ENCODE results near the gene WDR4. TPM values are rescaled to one million over a fixed set of nuclear protein-coding genes. Genes with fewer than 3 reads are reported as not detected.
"Not testable (repeated sequence)": the region's sequence is repeated elsewhere in the genome, so short reads cannot be mapped to it uniquely, and the experiment has no call there.

WDR4 gene, protein sequence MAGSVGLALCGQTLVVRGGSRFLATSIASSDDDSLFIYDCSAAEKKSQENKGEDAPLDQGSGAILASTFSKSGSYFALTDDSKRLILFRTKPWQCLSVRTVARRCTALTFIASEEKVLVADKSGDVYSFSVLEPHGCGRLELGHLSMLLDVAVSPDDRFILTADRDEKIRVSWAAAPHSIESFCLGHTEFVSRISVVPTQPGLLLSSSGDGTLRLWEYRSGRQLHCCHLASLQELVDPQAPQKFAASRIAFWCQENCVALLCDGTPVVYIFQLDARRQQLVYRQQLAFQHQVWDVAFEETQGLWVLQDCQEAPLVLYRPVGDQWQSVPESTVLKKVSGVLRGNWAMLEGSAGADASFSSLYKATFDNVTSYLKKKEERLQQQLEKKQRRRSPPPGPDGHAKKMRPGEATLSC
- total RNA-seq (10 to 100 TPM; 53.7 to 54.9 TPM), polyA plus RNA-seq (8.0 TPM)

DNA sequence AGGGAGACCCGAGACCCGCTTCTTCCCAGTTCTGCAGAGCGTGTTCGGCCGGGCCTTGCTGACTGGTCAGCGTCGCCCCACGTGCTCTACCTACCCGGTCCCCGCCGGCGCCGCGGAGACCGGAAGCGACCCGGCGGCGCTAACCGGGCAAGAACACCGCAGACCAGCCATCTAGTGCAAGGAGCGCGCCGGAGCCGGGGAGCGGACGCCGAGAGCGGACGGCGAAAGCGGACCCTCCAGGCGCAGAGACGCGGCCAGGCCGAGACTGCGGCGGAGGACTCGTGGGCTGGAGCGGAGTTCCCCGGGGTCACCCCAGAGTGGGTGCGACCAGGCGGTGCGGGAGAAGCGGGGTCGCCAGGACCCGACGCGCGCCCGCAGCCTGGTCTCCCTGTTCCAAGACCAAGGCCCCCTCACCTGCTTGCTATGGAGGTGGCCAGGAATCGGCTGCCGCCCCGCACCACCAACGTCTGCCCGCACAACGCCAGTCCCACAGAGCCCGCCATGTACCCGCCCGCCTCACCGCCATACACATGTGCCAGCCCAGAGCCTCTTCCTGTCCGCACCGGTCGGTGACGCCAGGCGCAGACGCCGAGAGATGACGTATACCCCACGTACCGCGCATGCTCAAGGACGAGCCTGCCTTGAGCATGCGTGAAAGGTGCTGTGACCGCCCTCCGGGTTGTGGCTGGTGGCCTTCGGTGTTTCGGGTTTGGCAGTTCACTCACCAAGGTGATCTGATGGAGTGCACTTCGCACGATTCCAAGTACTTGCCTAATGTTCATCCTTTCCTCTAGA is at the start of gene WDR4:
TSS of gene WDR4 (minus strand) at position 547 of the 795 bp plus-strand sequence. CDS start at position 503, 44 bp downstream.
- peaks cover 26 to 38% (median 30%) of the 10 kb centered on the region in 3 donors for H3K4me1 Mint-ChIP-seq
- peak; percentile 94 to 99 (median 98) for DNase-seq
- Histone ChIP-seq H3K36me3 (ENCODE audit: insufficient read depth, low read length) (no peaks in the 10 kb centered on the region), H3K9me3 (ENCODE audit: low read length) (no peaks in the 10 kb centered on the region), H3K4me1 (ENCODE audit: insufficient read depth, low read length) (peaks cover 23% of the 10 kb centered on the region), H3K27me3 (ENCODE audit: insufficient read depth, low read length, poor library complexity, severe bottlenecking) (no peaks in the 10 kb centered on the region), H3K27ac (ENCODE audit: low read depth, low read length) (peak within 1 kb of the TSS; percentile 93), H3K4me3 (ENCODE audit: low read length) (peak within 1 kb of the TSS; percentile 93)
- peak within 1 kb of the TSS; percentile 94 to 99 (median 98) for H3K4me3 Mint-ChIP-seq
- ChIA-PET CTCF (no interaction called here), POLR2A (interaction anchor here (1.4 to 2.2 kb wide), 3 partner anchors 12 to 14 kb away, joined by 5 to 10 read pairs (median 5); partner anchors contain the start of gene NDUFV3)
- no peaks in the 10 kb centered on the region for H3K9me3 Mint-ChIP-seq
- H3K27me3 Mint-ChIP-seq, result peaks cover 0 to 7% of the 10 kb centered on the region in 2 donors
- peaks cover 0 to 32% (median 10%) of the 10 kb centered on the region in 3 donors for H3K36me3 Mint-ChIP-seq
- peak within 1 kb of the TSS; percentile 97 to 100 (median 100) for H3K27ac Mint-ChIP-seq

DNA sequence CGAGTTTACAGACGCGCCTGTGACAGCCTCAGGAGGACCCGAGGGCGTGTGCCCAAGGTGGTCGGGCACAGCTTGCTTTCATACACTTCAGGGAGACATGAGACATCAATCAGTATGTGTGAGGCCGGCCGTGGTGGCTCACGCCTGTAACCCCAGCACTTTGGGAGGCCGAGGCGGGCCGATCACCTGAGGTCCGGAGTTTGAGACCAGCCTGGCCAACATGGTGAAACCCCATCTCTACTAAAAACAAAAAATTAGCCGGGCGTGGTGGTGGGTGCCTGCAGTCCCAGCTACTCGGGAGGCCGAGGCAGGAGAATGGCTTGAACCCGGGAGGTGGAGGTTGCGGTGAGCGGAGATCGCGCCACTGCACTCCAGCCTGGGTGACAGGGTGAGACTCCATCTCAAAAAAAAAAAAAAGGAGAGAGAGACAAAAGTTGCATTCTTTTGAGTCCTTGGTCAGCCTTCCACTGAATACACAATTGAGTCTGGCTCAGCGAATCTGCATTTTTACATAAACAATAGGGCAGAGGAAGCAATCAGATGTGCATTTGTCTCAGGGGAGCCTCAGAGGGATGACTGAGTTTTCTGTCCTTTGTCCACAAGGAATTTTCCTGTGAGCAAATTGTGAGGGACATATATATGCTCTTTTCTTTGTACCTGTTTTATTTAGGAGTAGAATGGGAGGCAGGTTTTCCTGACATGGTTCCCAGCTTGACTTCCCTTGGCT is 48.3 kb upstream of the WDR4 start:
- H3K36me3 Mint-ChIP-seq; DNase-seq; H3K9me3 ChIP-seq (ENCODE audit: low read length); H3K27me3 Mint-ChIP-seq; H3K27me3 ChIP-seq (ENCODE audit: insufficient read depth, low read length, poor library complexity, severe bottlenecking); H3K4me3 ChIP-seq (ENCODE audit: low read length); H3K36me3 ChIP-seq (ENCODE audit: insufficient read depth, low read length); H3K9me3 Mint-ChIP-seq; H3K4me3 Mint-ChIP-seq; H3K27ac ChIP-seq (ENCODE audit: low read depth, low read length); POLR2A ChIA-PET; CTCF ChIA-PET: not testable (repeated sequence)
- H3K4me1 ChIP-seq (ENCODE audit: insufficient read depth, low read length), result peaks cover 15% of the 10 kb centered on the region
- peaks cover 11 to 15% (median 13%) of the 10 kb centered on the region in 3 donors for H3K4me1 Mint-ChIP-seq
- H3K27ac Mint-ChIP-seq, result peak overlapping the region in 1 of 8 donors; percentile 29

DNA sequence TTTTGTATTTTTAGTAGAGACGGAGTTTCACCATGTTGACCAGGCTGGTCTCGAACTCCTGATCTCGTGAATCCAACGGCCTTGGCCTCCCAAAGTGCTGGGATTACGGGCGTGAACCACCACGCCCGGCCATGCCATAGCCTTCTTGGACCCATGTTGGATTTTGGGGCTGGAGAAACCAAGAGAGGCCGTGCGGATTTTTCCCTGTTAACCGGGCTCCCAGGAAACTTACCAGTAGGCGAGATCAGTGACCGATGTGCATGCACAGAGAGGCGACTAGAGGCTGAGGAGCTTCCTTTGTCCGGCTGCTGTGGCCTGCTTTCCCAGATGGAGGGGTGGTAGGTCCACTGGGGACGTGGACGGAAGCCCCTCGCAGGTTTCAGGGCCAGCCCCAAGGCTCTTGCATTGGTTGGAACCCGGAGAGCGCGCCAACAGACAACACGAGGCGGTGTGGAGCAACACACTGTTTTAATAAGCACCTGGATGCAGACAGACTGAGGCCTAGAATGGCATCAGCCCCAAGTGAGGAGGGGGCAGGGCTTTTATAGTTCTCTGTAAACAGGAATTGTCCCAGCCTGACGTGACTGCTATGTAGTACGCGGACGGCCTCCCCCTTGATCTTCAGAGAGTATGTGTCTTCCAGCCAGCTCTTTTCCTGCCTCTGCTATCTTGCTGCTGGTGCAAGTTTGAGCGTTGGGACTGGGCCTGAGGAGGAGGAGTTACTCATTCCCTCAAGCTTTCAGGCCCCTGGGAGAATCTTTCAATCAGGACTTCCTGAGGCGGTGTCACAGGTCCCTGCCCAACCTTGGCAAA is 46.0 kb upstream of the WDR4 start, which contains the start of gene ERVH48-1:
TSS of gene ERVH48-1 (minus strand) at position 517 of the 813 bp plus-strand sequence. CDS start 6,624 bp downstream, outside the sequence.
- no peaks in the 10 kb centered on the region for H3K36me3 ChIP-seq (ENCODE audit: insufficient read depth, low read length)
- H3K4me1 Mint-ChIP-seq, result peaks cover 11 to 15% (median 13%) of the 10 kb centered on the region in 3 donors
- H3K4me1 ChIP-seq (ENCODE audit: insufficient read depth, low read length), result peaks cover 15% of the 10 kb centered on the region
- no peaks in the 10 kb centered on the region for H3K9me3 ChIP-seq (ENCODE audit: low read length)
- no peak within 1 kb of the TSS for H3K4me3 ChIP-seq (ENCODE audit: low read length)
- H3K27ac ChIP-seq (ENCODE audit: low read depth, low read length), result no peak within 1 kb of the TSS
- H3K4me3 Mint-ChIP-seq, result no peak within 1 kb of the TSS
- peak in 1 of 5 donors; percentile 28 for DNase-seq
- H3K27me3 Mint-ChIP-seq, result no peaks in the 10 kb centered on the region
- ChIA-PET CTCF (no interaction called here), POLR2A (interaction anchor here (0.6 kb wide), 1 partner anchor 49 kb away, joined by 3 read pairs; no protein-coding TSS in a partner anchor)
- no peaks in the 10 kb centered on the region for H3K27me3 ChIP-seq (ENCODE audit: insufficient read depth, low read length, poor library complexity, severe bottlenecking)
- H3K9me3 Mint-ChIP-seq, result no peaks in the 10 kb centered on the region
- H3K36me3 Mint-ChIP-seq, result no peaks in the 10 kb centered on the region
- H3K27ac Mint-ChIP-seq, result peak within 1 kb of the TSS in 3 of 8 donors; percentile 40 to 95 (median 61)

DNA sequence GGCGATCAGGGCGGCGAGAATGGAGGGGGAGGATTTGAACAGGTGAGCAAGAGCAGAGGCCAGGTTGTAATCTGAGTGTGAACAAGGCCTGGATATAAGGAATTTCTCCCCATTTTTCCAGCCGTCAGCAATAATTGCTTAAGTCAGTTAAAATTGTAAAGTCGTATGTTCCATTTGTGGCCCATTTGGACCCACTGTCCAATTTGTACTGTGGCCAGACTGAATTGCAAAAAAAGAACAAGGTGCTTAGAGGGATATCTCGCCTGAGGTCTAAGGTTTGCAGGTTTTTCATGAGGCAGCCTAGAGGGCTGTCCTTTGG is 45.1 kb upstream of the WDR4 start:
- POLR2A ChIA-PET, result interaction anchor here (0.6 kb wide), 1 partner anchor 50 kb away, joined by 3 read pairs; no protein-coding TSS in a partner anchor
- Histone ChIP-seq H3K4me3 (ENCODE audit: low read length) (no peak overlapping the region), H3K27ac (ENCODE audit: low read depth, low read length) (no peak overlapping the region), H3K9me3 (ENCODE audit: low read length) (no peaks in the 10 kb centered on the region), H3K4me1 (ENCODE audit: insufficient read depth, low read length) (peaks cover 15% of the 10 kb centered on the region), H3K27me3 (ENCODE audit: insufficient read depth, low read length, poor library complexity, severe bottlenecking) (no peaks in the 10 kb centered on the region), H3K36me3 (ENCODE audit: insufficient read depth, low read length) (no peaks in the 10 kb centered on the region)
- Mint-ChIP-seq H3K4me3 (no peak overlapping the region), H3K36me3 (no peaks in the 10 kb centered on the region), H3K4me1 (peaks cover 11 to 15% (median 13%) of the 10 kb centered on the region in 3 donors), H3K27ac (peak overlapping the region in 3 of 8 donors; percentile 61 to 95 (median 85)), H3K27me3 (no peaks in the 10 kb centered on the region), H3K9me3 (no peaks in the 10 kb centered on the region)
- DNase-seq, result no peak
- CTCF ChIA-PET, result no interaction called here

DNA sequence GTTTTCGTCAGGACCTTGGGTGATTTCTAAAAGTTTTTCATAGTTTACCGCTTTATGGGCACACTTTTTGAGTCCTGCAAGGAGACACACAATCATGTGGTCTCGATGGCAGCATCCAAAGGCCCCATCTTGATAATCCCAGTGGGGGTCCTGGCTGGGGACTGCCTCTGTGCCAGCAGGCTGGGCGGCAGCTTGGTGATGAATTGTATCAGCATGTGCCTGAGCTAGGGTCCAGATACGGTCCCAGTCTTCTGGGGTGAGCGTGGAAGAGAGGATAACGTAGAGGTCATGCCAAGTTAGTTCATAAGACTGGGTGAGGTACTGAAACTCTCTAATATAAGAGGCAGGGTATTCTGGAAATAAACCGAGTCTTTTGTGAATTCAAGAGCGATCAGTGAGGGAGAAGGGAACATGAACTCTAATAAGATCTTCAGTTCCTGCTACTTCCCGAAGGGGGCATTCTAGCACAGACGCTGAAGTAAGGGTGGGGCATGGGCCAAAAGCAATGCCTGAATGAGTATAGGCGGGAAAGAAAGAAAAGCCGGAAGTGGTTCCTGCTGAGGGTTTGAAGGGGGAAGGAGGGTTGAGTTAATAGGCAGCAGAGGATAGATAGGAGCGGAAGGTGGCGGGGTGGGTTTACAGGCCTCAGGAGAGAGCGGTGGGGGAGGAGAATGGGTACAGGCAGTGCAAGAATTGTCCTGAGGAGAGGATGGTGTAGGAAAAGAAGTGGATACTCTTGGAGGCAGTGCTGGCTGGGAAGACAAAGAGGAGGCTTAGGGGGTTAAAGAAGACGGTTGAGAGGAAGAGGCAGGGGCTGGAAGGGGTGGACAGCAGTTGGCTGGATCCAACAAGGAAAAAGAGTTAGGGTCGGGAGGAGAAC is 44.5 kb upstream of the WDR4 start:
- H3K27me3 ChIP-seq (ENCODE audit: insufficient read depth, low read length, poor library complexity, severe bottlenecking), result no peaks in the 10 kb centered on the region
- Mint-ChIP-seq H3K27me3 (no peaks in the 10 kb centered on the region), H3K9me3 (no peaks in the 10 kb centered on the region), H3K27ac (peak overlapping the region in 5 of 8 donors; percentile 25 to 95 (median 77)), H3K36me3 (no peaks in the 10 kb centered on the region), H3K4me3 (peak overlapping the region in 2 of 7 donors; percentile 28 to 61), H3K4me1 (peaks cover 11 to 15% (median 13%) of the 10 kb centered on the region in 3 donors)
- no peaks in the 10 kb centered on the region for H3K9me3 ChIP-seq (ENCODE audit: low read length)
- ChIA-PET POLR2A (no interaction called here), CTCF (no interaction called here)
- no peak overlapping the region for H3K4me3 ChIP-seq (ENCODE audit: low read length)
- no peaks in the 10 kb centered on the region for H3K36me3 ChIP-seq (ENCODE audit: insufficient read depth, low read length)
- peak; percentile 12 to 76 (median 59) for DNase-seq
- H3K4me1 ChIP-seq (ENCODE audit: insufficient read depth, low read length), result peaks cover 15% of the 10 kb centered on the region
- H3K27ac ChIP-seq (ENCODE audit: low read depth, low read length), result no peak overlapping the region

DNA sequence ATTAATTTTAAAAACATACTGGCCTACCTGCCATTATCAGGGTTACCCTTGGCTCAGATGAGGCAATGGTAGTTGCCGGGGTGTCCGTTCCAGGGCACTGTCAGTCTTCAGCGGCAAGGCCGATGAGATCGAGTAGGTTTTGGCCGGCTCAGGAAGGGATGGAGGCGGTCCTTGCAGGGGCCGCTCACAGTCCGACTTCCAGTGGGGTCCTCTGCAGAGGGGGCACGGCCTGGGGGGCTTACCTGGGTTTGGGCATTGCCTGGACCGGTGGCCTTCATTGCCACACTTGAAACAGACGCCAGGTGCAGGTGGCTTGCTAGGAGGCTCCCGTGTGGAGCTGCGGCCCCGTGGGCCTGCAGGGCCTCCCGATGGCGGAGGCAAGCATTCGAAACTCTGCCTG is 43.6 kb upstream of the WDR4 start:
- Histone ChIP-seq H3K36me3 (ENCODE audit: insufficient read depth, low read length) (no peaks in the 10 kb centered on the region), H3K27ac (ENCODE audit: low read depth, low read length) (no peak overlapping the region), H3K27me3 (ENCODE audit: insufficient read depth, low read length, poor library complexity, severe bottlenecking) (no peaks in the 10 kb centered on the region), H3K4me1 (ENCODE audit: insufficient read depth, low read length) (peaks cover 15% of the 10 kb centered on the region), H3K9me3 (ENCODE audit: low read length) (no peaks in the 10 kb centered on the region), H3K4me3 (ENCODE audit: low read length) (no peak overlapping the region)
- CTCF ChIA-PET, result no interaction called here
- Mint-ChIP-seq H3K4me3 (no peak overlapping the region), H3K9me3 (no peaks in the 10 kb centered on the region), H3K4me1 (peaks cover 11 to 15% (median 13%) of the 10 kb centered on the region in 3 donors), H3K27me3 (no peaks in the 10 kb centered on the region), H3K36me3 (no peaks in the 10 kb centered on the region), H3K27ac (no peak overlapping the region)
- DNase-seq, result no peak
- POLR2A ChIA-PET, result no interaction called here

Measured in CD8-positive, alpha-beta memory T cell (primary cell).